SU-DHL-6 (cell line): ENCODE results near the gene AKNAD1.

Experiments used
- CTCF ChIP-seq: fragments of 200-600 bp; sonication (generic); IDR thresholded peaks from one replicate; pipeline ENCODE4 v1.5.1; 2017; ENCODE audit warnings: antibody characterized with exemption, mild to moderate bottlenecking, low read length, moderate library complexity; ENCODE audit not compliant: insufficient read depth, poor library complexity, severe bottlenecking
- EZH2phosphoT487 ChIP-seq: fragments of 200-600 bp; sonication (generic), shearing (Covaris generic); conservative IDR thresholded peaks from 2 replicates; pipeline ENCODE4 v1.6.1; 2018; ENCODE audit warnings: mild to moderate bottlenecking, antibody characterized with exemption, low read length, moderate library complexity, mixed read lengths

- TF ChIP-seq CTCF (no peak), EZH2phosphoT487 (no peak)
These were observed 26.5 kb downstream of the AKNAD1 start for GRCh38 chr1:108830119-108831008.
